Loucy (cell line): ENCODE results near the gene CDK9.

Source experiments
- H2AFZ ChIP-seq: fragments of 200-600 bp; sonication (generic); 2 replicates; pipeline ENCODE4 v1.6.0; 2016; ENCODE audit warnings: antibody characterized with exemption, mild to moderate bottlenecking, low read length, moderate library complexity
- H3F3A ChIP-seq: fragments of 200-600 bp; 2 replicates; pipeline ENCODE4 v1.6.0; 2016; ENCODE audit warnings: antibody characterized with exemption, low read depth, mild to moderate bottlenecking
- H3K27me3 ChIP-seq: fragments of 200-600 bp; sonication (generic); 2 replicates; pipeline ENCODE4 v1.6.1; 2014; ENCODE audit warnings: low read length, mild to moderate bottlenecking; ENCODE audit not compliant: insufficient read depth, poor library complexity, severe bottlenecking
- H3K36me3 ChIP-seq: fragments of 200-600 bp; sonication (generic); 2 replicates; pipeline ENCODE4 v1.6.1; 2016; ENCODE audit warnings: low read length; ENCODE audit not compliant: insufficient read depth
- H3K4me1 ChIP-seq: fragments of 200-600 bp; sonication (generic); 2 replicates; pipeline ENCODE4 v1.5.1; 2014; ENCODE audit warnings: low read length, mild to moderate bottlenecking; ENCODE audit not compliant: insufficient read depth, poor library complexity, severe bottlenecking
- H3K4me2 ChIP-seq: fragments of 200-600 bp; sonication (generic); 2 replicates; pipeline ENCODE4 v1.6.0; 2014; ENCODE audit warnings: antibody characterized with exemption, low read length, low read depth, mild to moderate bottlenecking; ENCODE audit not compliant: poor library complexity, severe bottlenecking
- H3K4me3 ChIP-seq: fragments of 200-600 bp; sonication (generic); 2 replicates; pipeline ENCODE4 v1.5.1; 2014; ENCODE audit warnings: low read length, mild to moderate bottlenecking, mixed read lengths; ENCODE audit not compliant: poor library complexity, severe bottlenecking
- H3K79me2 ChIP-seq: fragments of 200-600 bp; sonication (generic); 2 replicates; pipeline ENCODE4 v1.6.1; 2014; ENCODE audit warnings: low read length; ENCODE audit not compliant: insufficient read depth
- H3K9ac ChIP-seq: fragments of 200-600 bp; sonication (generic); 2 replicates; pipeline ENCODE4 v1.6.0; 2014; ENCODE audit warnings: mild to moderate bottlenecking, low read depth, low read length, moderate library complexity; ENCODE audit not compliant: poor library complexity, severe bottlenecking
- H3K9me2 ChIP-seq: fragments of 200-600 bp; sonication (generic); replicated peaks from 2 replicates; pipeline ENCODE4 v1.6.1; 2016; ENCODE audit warnings: low read depth, low read length, mixed read lengths
- H3K9me3 ChIP-seq: fragments of 200-600 bp; sonication (generic); 2 replicates; pipeline ENCODE4 v1.6.1; 2014; ENCODE audit warnings: mild to moderate bottlenecking, antibody characterized with exemption, low read length, low read depth; ENCODE audit not compliant: insufficient read depth
- H4K20me1 ChIP-seq: fragments of 200-600 bp; sonication (generic); 2 replicates; pipeline ENCODE4 v1.6.0; 2014; ENCODE audit warnings: antibody characterized with exemption, low read length, mild to moderate bottlenecking; ENCODE audit not compliant: insufficient read depth, poor library complexity, severe bottlenecking
- CTCF ChIP-seq: fragments of 200-600 bp; sonication (generic); conservative IDR thresholded peaks from 2 replicates; pipeline ENCODE4 v1.5.1; 2014; ENCODE audit warnings: mild to moderate bottlenecking, antibody characterized with exemption, low read length
- EZH2phosphoT487 ChIP-seq: fragments of 200-600 bp; IDR thresholded peaks from 2 replicates; pipeline ENCODE4 v1.6.1; 2018; ENCODE audit warnings: antibody characterized with exemption, mild to moderate bottlenecking, moderate library complexity, borderline replicate concordance

The CDK9 gene

GRCh38 chr9:127773272-127773671, 12.6 kb upstream of the CDK9 start:
- no peaks in the 10 kb centered on the region for H3K9me3 ChIP-seq
- H3K27me3 ChIP-seq: no peaks in the 10 kb centered on the region
- H3K79me2 ChIP-seq: peaks cover 92% of the 10 kb centered on the region
- no peak for TF ChIP-seq CTCF
- TF ChIP-seq EZH2phosphoT487: no peak
- no peak overlapping the region for H3K4me3 ChIP-seq
- peaks cover 50% of the 10 kb centered on the region for H3K4me1 ChIP-seq
- peaks cover 52% of the 10 kb centered on the region for H4K20me1 ChIP-seq
- H2AFZ ChIP-seq: no peak overlapping the region
- H3K9ac ChIP-seq: peak overlapping the region; percentile 30
- H3K9me2 ChIP-seq: no peaks in the 10 kb centered on the region
- peaks cover 26% of the 10 kb centered on the region; the same call in 1 of the 2 replicates for H3K36me3 ChIP-seq
- H3K4me2 ChIP-seq: peak overlapping the region; percentile 71
- peaks cover 6% of the 10 kb centered on the region for H3F3A ChIP-seq

GRCh38 chr9:127773981-127774380, 11.9 kb upstream of the CDK9 start:
- peak overlapping the region; percentile 30 for H3K9ac ChIP-seq
- TF ChIP-seq EZH2phosphoT487 (no peak), CTCF (peak; percentile 14; the same call in 1 of the 2 replicates)
- H3K36me3 ChIP-seq: peaks cover 23% of the 10 kb centered on the region; the same call in 1 of the 2 replicates
- H3K9me3 ChIP-seq: no peaks in the 10 kb centered on the region
- H3K4me1 ChIP-seq: peaks cover 47% of the 10 kb centered on the region
- H3K79me2 ChIP-seq: peaks cover 92% of the 10 kb centered on the region
- peaks cover 45% of the 10 kb centered on the region for H4K20me1 ChIP-seq
- H3K4me2 ChIP-seq: peak overlapping the region; percentile 71
- no peak overlapping the region for H2AFZ ChIP-seq
- no peaks in the 10 kb centered on the region for H3K9me2 ChIP-seq
- H3F3A ChIP-seq: peaks cover 6% of the 10 kb centered on the region
- H3K4me3 ChIP-seq: peak overlapping the region; percentile 33
- no peaks in the 10 kb centered on the region for H3K27me3 ChIP-seq

- Histone ChIP-seq H2AFZ (no peak overlapping the region), H3K27me3 (no peaks in the 10 kb centered on the region), H3K36me3 (peaks cover 22% of the 10 kb centered on the region; the same call in 1 of the 2 replicates), H3K9me2 (no peaks in the 10 kb centered on the region), H3K4me2 (peak overlapping the region; percentile 71), H3K4me1 (peaks cover 50% of the 10 kb centered on the region), H3K79me2 (peaks cover 93% of the 10 kb centered on the region), H3K4me3 (peak overlapping the region; percentile 85), H3F3A (peaks cover 6% of the 10 kb centered on the region), H3K9ac (peak overlapping the region; percentile 92), H3K9me3 (no peaks in the 10 kb centered on the region), H4K20me1 (peaks cover 28% of the 10 kb centered on the region)
- TF ChIP-seq EZH2phosphoT487 (no peak), CTCF (no peak)
Observed at GRCh38 chr9:127776195-127776923, 9.5 kb upstream of the CDK9 start.
